Naive thymus-derived CD8-positive, alpha-beta T cell (primary cell): ENCODE measurements around the gene TRABD2B. TPM values are rescaled to one million over a fixed set of nuclear protein-coding genes. Genes with fewer than 3 reads are reported as not detected.

Source experiments
- ATAC-seq, 2 donors: fragments of 150-1000 bp; cut with Tn5 transposase in 1 of 2; sonication (Bioruptor Pico), chemical (Tn5 transposase) in 1 of 2; 1 replicate in 1 of 2; 2 replicates in 1 of 2; pipeline ENCODE4 v1.10.0; 2021; ENCODE audit warnings: mild to moderate bottlenecking in 2 of 2, moderate library complexity in 2 of 2
- POLR2A ChIA-PET: fragments of 350-600 bp; sonication (Branson Sonifier 250); formaldehyde crosslinking; loops from one replicate; lab custom pipeline; 2021; ENCODE audit warnings: antibody characterized with exemption; lab: Charles Lee
- DNase-seq, 10 donors: peaks; one replicate each; pipeline versions ENCODE4 v3.0.0 to v3.0.0-alpha.2; 2020 to 2022
- H3K27ac Mint-ChIP-seq, 10 donors: one replicate each; pipeline ENCODE4 v1.8.0; 2020 to 2022; ENCODE audit warnings: mild to moderate bottlenecking in 10 of 10, mixed read lengths in 10 of 10, moderate library complexity in 4 of 10, inconsistent platforms in 1 of 10
- H3K27me3 Mint-ChIP-seq, 5 donors: one replicate each; pipeline ENCODE4 v1.8.0; 2021 to 2022; ENCODE audit warnings: mixed read lengths in 5 of 5
- H3K36me3 Mint-ChIP-seq, 3 donors: one replicate each; pipeline ENCODE4 v1.8.0; 2020 to 2022; ENCODE audit warnings: mixed read lengths in 3 of 3, mild to moderate bottlenecking in 2 of 3, inconsistent platforms in 1 of 3
- H3K4me1 Mint-ChIP-seq, 4 donors: one replicate each; pipeline ENCODE4 v1.8.0; 2021 to 2022; ENCODE audit warnings: mixed read lengths in 4 of 4
- H3K4me3 Mint-ChIP-seq, 10 donors: one replicate each; pipeline ENCODE4 v1.8.0; 2020 to 2022; ENCODE audit warnings: mild to moderate bottlenecking in 10 of 10, mixed read lengths in 10 of 10, moderate library complexity in 6 of 10, inconsistent platforms in 1 of 10
- H3K9me3 Mint-ChIP-seq, 9 donors: one replicate each; pipeline ENCODE4 v1.8.0; 2020 to 2022; ENCODE audit warnings: mixed read lengths in 9 of 9, mild to moderate bottlenecking in 3 of 9, inconsistent platforms in 1 of 9, moderate library complexity in 1 of 9
- polyA plus RNA-seq, 3 donors: library from polyadenylated mRNA; unstranded; fragments of 300-500 nt; fragmentation: Illumina TruSeq; gene quantifications; one replicate each; pipeline ENCODE4 v1.2.3, GENCODE V29; 2021
- total RNA-seq, 8 experiments: library from RNA in 2 of 8; stranded (reverse) in 2 of 8; gene quantifications; one replicate each; pipeline ENCODE4 v1.2.3 and lab custom pipeline; 2021 to 2026

The TRABD2B gene
- total and polyA plus RNA-seq, 5 experiments from 2014 or later = not detected

- Mint-ChIP-seq H3K36me3 (no peaks in the 10 kb centered on the region), H3K4me3 (no peak overlapping the region), H3K27me3 (peaks cover 14 to 66% (median 51%) of the 10 kb centered on the region in 5 donors), H3K9me3 (no peaks in the 10 kb centered on the region), H3K27ac (no peak overlapping the region), H3K4me1 (peaks cover 0 to 7% (median 6%) of the 10 kb centered on the region in 4 donors)
- DNase-seq (no peak), ATAC-seq (no peak)
- POLR2A ChIA-PET = no interaction called here
Measured at GRCh38 chr1:47981667-47982350, 15.4 kb downstream of the TRABD2B start.

- no peak for DNase-seq
- peaks cover 0 to 7% (median 6%) of the 10 kb centered on the region in 4 donors for H3K4me1 Mint-ChIP-seq
- no peak overlapping the region for H3K4me3 Mint-ChIP-seq
- no peak overlapping the region for H3K27ac Mint-ChIP-seq
- no peaks in the 10 kb centered on the region for H3K36me3 Mint-ChIP-seq
- no peaks in the 10 kb centered on the region for H3K9me3 Mint-ChIP-seq
- no peak for ATAC-seq
- POLR2A ChIA-PET = no interaction called here
- peaks cover 10 to 62% (median 38%) of the 10 kb centered on the region in 5 donors for H3K27me3 Mint-ChIP-seq
Measured at GRCh38 chr1:47980501-47980900, 16.7 kb downstream of the TRABD2B start.

- no peak for DNase-seq
- Mint-ChIP-seq H3K27ac (no peak overlapping the region), H3K27me3 (peaks cover 9 to 55% (median 33%) of the 10 kb centered on the region in 5 donors), H3K36me3 (no peaks in the 10 kb centered on the region), H3K4me3 (no peak overlapping the region), H3K4me1 (peaks cover 0 to 7% (median 5%) of the 10 kb centered on the region in 4 donors), H3K9me3 (no peaks in the 10 kb centered on the region)
- POLR2A ChIA-PET = no interaction called here
- no peak for ATAC-seq
Measured at GRCh38 chr1:47979724-47980123, 17.5 kb downstream of the TRABD2B start.

- Mint-ChIP-seq H3K27me3 (peaks cover 6 to 42% (median 25%) of the 10 kb centered on the region in 5 donors), H3K27ac (no peak overlapping the region)
- ATAC-seq = no peak
Measured at GRCh38 chr1:47978486-47978885, 18.7 kb downstream of the TRABD2B start.

GRCh38 chr1:47976728-47977127, 20.5 kb downstream of the TRABD2B start:
- no peaks in the 10 kb centered on the region for H3K9me3 Mint-ChIP-seq
- POLR2A ChIA-PET = no interaction called here

More at GRCh38 chr1:47978486-47978885, 18.7 kb downstream of the TRABD2B start:
- POLR2A ChIA-PET = no interaction called here
- peaks cover 0 to 5% (median 0%) of the 10 kb centered on the region in 4 donors for H3K4me1 Mint-ChIP-seq
- no peak overlapping the region for H3K4me3 Mint-ChIP-seq
- no peak for DNase-seq
- H3K36me3 Mint-ChIP-seq = no peaks in the 10 kb centered on the region
- H3K9me3 Mint-ChIP-seq = no peaks in the 10 kb centered on the region

GRCh38 chr1:47976267-47976666, 20.9 kb downstream of the TRABD2B start:
- Mint-ChIP-seq H3K27me3 (peaks cover 6 to 30% (median 18%) of the 10 kb centered on the region in 5 donors), H3K4me3 (no peak overlapping the region), H3K27ac (no peak overlapping the region), H3K4me1 (peaks cover 0 to 3% (median 0%) of the 10 kb centered on the region in 4 donors), H3K9me3 (no peaks in the 10 kb centered on the region), H3K36me3 (no peaks in the 10 kb centered on the region)
- no peak for ATAC-seq
- no peak for DNase-seq
- POLR2A ChIA-PET = no interaction called here

More at GRCh38 chr1:47976728-47977127, 20.5 kb downstream of the TRABD2B start:
- no peak overlapping the region for H3K27ac Mint-ChIP-seq
- ATAC-seq (no peak), DNase-seq (no peak)
- peaks cover 0 to 3% (median 0%) of the 10 kb centered on the region in 4 donors for H3K4me1 Mint-ChIP-seq
- H3K36me3 Mint-ChIP-seq = no peaks in the 10 kb centered on the region
- H3K4me3 Mint-ChIP-seq = no peak overlapping the region
- H3K27me3 Mint-ChIP-seq = peaks cover 5 to 31% (median 15%) of the 10 kb centered on the region in 5 donors

GRCh38 chr1:47975302-47975921, 21.8 kb downstream of the TRABD2B start:
- POLR2A ChIA-PET = no interaction called here
- Mint-ChIP-seq H3K4me3 (no peak overlapping the region), H3K27me3 (peaks cover 5 to 23% (median 13%) of the 10 kb centered on the region in 5 donors), H3K36me3 (no peaks in the 10 kb centered on the region), H3K4me1 (no peaks in the 10 kb centered on the region), H3K27ac (no peak overlapping the region), H3K9me3 (no peaks in the 10 kb centered on the region)
- ATAC-seq (no peak), DNase-seq (no peak)

- Mint-ChIP-seq H3K4me3 (no peak overlapping the region), H3K4me1 (no peaks in the 10 kb centered on the region), H3K27me3 (peaks cover 5 to 19% (median 13%) of the 10 kb centered on the region in 5 donors), H3K27ac (no peak overlapping the region), H3K36me3 (no peaks in the 10 kb centered on the region), H3K9me3 (no peaks in the 10 kb centered on the region)
- DNase-seq (no peak), ATAC-seq (no peak)
- POLR2A ChIA-PET = no interaction called here
Measured at GRCh38 chr1:47972864-47973432, 24.2 kb downstream of the TRABD2B start.

GRCh38 chr1:47971385-47972160, 25.6 kb downstream of the TRABD2B start:
- Mint-ChIP-seq H3K27ac (no peak overlapping the region), H3K27me3 (peaks cover 1 to 14% (median 8%) of the 10 kb centered on the region in 5 donors), H3K36me3 (no peaks in the 10 kb centered on the region), H3K4me3 (no peak overlapping the region), H3K4me1 (no peaks in the 10 kb centered on the region), H3K9me3 (no peaks in the 10 kb centered on the region)
- DNase-seq = no peak
- POLR2A ChIA-PET = no interaction called here
- ATAC-seq = no peak

- ATAC-seq = no peak
- H3K4me3 Mint-ChIP-seq = no peak overlapping the region
- no peaks in the 10 kb centered on the region for H3K9me3 Mint-ChIP-seq
- no peaks in the 10 kb centered on the region for H3K36me3 Mint-ChIP-seq
- H3K27me3 Mint-ChIP-seq = peaks cover 0 to 10% (median 8%) of the 10 kb centered on the region in 5 donors
- DNase-seq = no peak
- POLR2A ChIA-PET = no interaction called here
- no peaks in the 10 kb centered on the region for H3K4me1 Mint-ChIP-seq
- H3K27ac Mint-ChIP-seq = no peak overlapping the region
Measured at GRCh38 chr1:47970882-47971281, 26.3 kb downstream of the TRABD2B start.

- no peaks in the 10 kb centered on the region for H3K9me3 Mint-ChIP-seq
- H3K4me3 Mint-ChIP-seq = no peak overlapping the region
- DNase-seq (no peak), ATAC-seq (no peak)
- POLR2A ChIA-PET = no interaction called here
- no peaks in the 10 kb centered on the region for H3K36me3 Mint-ChIP-seq
- peaks cover 0 to 12% (median 9%) of the 10 kb centered on the region in 5 donors for H3K27me3 Mint-ChIP-seq
- no peaks in the 10 kb centered on the region for H3K4me1 Mint-ChIP-seq
- no peak overlapping the region for H3K27ac Mint-ChIP-seq
Measured at GRCh38 chr1:47969478-47969877, 27.7 kb downstream of the TRABD2B start.

GRCh38 chr1:47968556-47968888, 28.7 kb downstream of the TRABD2B start:
- Mint-ChIP-seq H3K4me1 (no peaks in the 10 kb centered on the region), H3K27me3 (peaks cover 0 to 10% (median 9%) of the 10 kb centered on the region in 5 donors), H3K4me3 (no peak overlapping the region), H3K36me3 (no peaks in the 10 kb centered on the region), H3K9me3 (no peaks in the 10 kb centered on the region), H3K27ac (no peak overlapping the region)
- POLR2A ChIA-PET = no interaction called here
- ATAC-seq (no peak), DNase-seq (no peak)
